NCI-H1694 (cell line): ENCODE results near the gene ACOXL.

ENCODE experiments used
- DNase-seq: peaks from one replicate; lab custom pipeline; 2025; lab: John Stamatoyannopoulos, UW

ACOXL gene

GRCh38 chr2:110755491-110756078 lies 23.2 kb downstream of the ACOXL start:
- DNase-seq: no peak

- no peak for DNase-seq
Observed at GRCh38 chr2:110759411-110759810, 27.0 kb downstream of the ACOXL start.

GRCh38 chr2:110764931-110765330 lies 32.6 kb downstream of the ACOXL start:
- no peak for DNase-seq

GRCh38 chr2:110766291-110766690 lies 33.9 kb downstream of the ACOXL start:
- DNase-seq: no peak

- DNase-seq: no peak
Observed at GRCh38 chr2:110768591-110768990, 36.2 kb downstream of the ACOXL start.

GRCh38 chr2:110770404-110770958 lies 38.1 kb downstream of the ACOXL start:
- DNase-seq: peak; percentile 43

- no peak for DNase-seq
Observed at GRCh38 chr2:110770959-110771431, 38.6 kb downstream of the ACOXL start.

GRCh38 chr2:110771547-110772382 lies 39.4 kb downstream of the ACOXL start:
- DNase-seq: no peak

GRCh38 chr2:110772383-110772755 lies 40.0 kb downstream of the ACOXL start:
- DNase-seq: no peak

- DNase-seq: no peak
Observed at GRCh38 chr2:110773401-110773921, 41.1 kb downstream of the ACOXL start.

GRCh38 chr2:110774701-110775100 lies 42.3 kb downstream of the ACOXL start:
- no peak for DNase-seq

- DNase-seq: no peak
Observed at GRCh38 chr2:110777531-110778311, 45.3 kb downstream of the ACOXL start.

- DNase-seq: no peak
Observed at GRCh38 chr2:110780461-110780860, 48.1 kb downstream of the ACOXL start.

- no peak for DNase-seq
Observed at GRCh38 chr2:110783196-110783873, 51.0 kb downstream of the ACOXL start.

GRCh38 chr2:110784047-110784631 lies 51.8 kb downstream of the ACOXL start:
- no peak for DNase-seq

- no peak for DNase-seq
Observed at GRCh38 chr2:110785439-110785838, 53.1 kb downstream of the ACOXL start.

GRCh38 chr2:110788976-110789375 lies 56.6 kb downstream of the ACOXL start:
- no peak for DNase-seq

- DNase-seq: no peak
Observed at GRCh38 chr2:110789706-110790105, 57.3 kb downstream of the ACOXL start.

GRCh38 chr2:110790907-110791306 lies 58.5 kb downstream of the ACOXL start:
- no peak for DNase-seq

GRCh38 chr2:110791435-110791834 lies 59.1 kb downstream of the ACOXL start:
- DNase-seq: no peak

- DNase-seq: no peak
Observed at GRCh38 chr2:110793034-110793433, 60.7 kb downstream of the ACOXL start.
